NB4 (cell line): Measurements from ENCODE around the gene GPD1L.
"Not testable (repeated sequence)": the region's sequence is repeated elsewhere in the genome, so short reads cannot be mapped to it uniquely, and the experiment has no call there.

Experiments used
- DNase-seq: peaks from one replicate; pipeline ENCODE4 v3.0.0; 2010; ENCODE audit warnings: low read depth
- H3K4me3 ChIP-seq: one replicate; pipeline ENCODE4 v1.5.1; 2011; ENCODE audit warnings: mild to moderate bottlenecking, low read depth, low read length, moderate library complexity
- MYC ChIP-seq: IDR thresholded peaks from 2 replicates; pipeline ENCODE4 v1.6.1; 2011; ENCODE audit warnings: low read depth, low read length
- POLR2A ChIP-seq: IDR thresholded peaks from 2 replicates; pipeline ENCODE4 v1.6.1; 2011; ENCODE audit warnings: mild to moderate bottlenecking; ENCODE audit not compliant: insufficient read length; ENCODE audit errors: extremely low read depth
- TF ChIP-seq, protein P1 (sequence below): IDR thresholded peaks from 2 replicates; pipeline ENCODE4 v1.6.1; 2011; ENCODE audit warnings: low read depth, low read length
- TF ChIP-seq, protein P2 (sequence below): IDR thresholded peaks from one replicate; pipeline ENCODE4 v1.5.1; 2012; ENCODE audit warnings: low read depth, low read length

Gene GPD1L

DNA sequence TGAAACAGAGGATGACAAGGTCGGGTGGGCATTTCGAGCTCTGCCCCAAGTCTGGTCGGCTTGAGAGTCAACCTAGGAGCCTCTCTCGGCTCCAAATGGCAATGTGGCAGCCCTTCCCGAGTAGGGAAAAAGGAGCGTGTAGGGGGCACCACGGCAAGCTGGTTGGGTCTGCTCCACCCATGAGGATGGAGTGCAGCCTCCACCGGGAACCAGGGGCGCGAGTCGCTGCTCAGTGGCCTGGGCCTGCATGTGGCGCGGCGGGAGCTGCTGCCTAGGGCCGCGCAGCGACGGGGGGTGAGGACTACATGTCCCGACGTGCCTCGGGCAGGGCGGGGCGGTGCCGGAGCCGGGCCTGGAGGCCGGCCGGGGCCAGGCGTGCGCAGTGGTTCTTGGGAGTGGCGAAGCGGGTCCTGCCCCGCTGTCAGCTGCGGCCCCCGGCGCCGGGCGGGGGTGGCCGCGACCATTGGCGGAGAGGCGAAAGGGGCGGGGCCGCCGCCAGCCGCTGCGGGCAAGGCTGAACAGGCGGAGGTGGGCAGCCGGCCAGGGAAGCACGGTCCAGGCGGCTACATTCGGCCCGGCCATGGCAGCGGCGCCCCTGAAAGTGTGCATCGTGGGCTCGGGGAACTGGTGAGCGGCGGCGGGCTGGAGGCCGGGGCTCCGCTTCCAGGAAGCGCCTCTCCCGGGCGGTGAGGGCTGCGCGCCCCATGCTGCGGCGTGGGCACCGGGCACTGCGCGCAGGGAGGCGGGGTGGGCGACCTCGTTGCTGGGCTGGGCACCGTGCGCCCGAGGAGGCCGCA, at the start of gene GPD1L:
Gene GPD1L, plus strand, starts transcription at position 489 of the 797 bp plus-strand sequence. Its CDS starts 92 bp downstream, at position 581.
- peak; percentile 95 for DNase-seq
- H3K4me3 ChIP-seq = peak within 1 kb of the TSS; percentile 82
- TF ChIP-seq POLR2A (peak; percentile 68), MYC (peak; percentile 60; the same call in 1 of the 2 replicates)
- TF ChIP-seq, protein P1, sequence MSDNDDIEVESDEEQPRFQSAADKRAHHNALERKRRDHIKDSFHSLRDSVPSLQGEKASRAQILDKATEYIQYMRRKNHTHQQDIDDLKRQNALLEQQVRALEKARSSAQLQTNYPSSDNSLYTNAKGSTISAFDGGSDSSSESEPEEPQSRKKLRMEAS = peak; percentile 48
- TF ChIP-seq, protein P2, sequence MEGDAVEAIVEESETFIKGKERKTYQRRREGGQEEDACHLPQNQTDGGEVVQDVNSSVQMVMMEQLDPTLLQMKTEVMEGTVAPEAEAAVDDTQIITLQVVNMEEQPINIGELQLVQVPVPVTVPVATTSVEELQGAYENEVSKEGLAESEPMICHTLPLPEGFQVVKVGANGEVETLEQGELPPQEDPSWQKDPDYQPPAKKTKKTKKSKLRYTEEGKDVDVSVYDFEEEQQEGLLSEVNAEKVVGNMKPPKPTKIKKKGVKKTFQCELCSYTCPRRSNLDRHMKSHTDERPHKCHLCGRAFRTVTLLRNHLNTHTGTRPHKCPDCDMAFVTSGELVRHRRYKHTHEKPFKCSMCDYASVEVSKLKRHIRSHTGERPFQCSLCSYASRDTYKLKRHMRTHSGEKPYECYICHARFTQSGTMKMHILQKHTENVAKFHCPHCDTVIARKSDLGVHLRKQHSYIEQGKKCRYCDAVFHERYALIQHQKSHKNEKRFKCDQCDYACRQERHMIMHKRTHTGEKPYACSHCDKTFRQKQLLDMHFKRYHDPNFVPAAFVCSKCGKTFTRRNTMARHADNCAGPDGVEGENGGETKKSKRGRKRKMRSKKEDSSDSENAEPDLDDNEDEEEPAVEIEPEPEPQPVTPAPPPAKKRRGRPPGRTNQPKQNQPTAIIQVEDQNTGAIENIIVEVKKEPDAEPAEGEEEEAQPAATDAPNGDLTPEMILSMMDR = no peak

DNA sequence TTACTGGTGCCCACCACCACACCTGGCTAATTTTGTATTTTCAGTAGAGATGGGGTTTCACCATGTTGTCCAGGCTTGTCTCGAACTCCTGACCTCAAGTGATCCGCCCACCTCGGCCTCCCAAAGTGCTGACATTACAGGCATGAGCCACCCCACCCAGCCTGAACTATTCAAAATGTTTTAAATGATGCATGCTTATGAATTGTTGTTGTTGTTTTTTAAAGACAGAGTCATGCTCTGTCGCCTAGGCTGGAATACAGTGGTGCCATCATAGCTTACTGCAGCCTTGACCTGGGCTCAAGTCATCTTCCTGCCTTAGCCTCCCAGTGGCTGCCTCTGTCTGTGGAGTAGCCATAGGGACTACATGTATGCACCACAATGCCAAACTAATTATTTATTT, 48.0 kb upstream of the GPD1L start:
- not testable (repeated sequence) for H3K4me3 ChIP-seq, DNase-seq

DNA sequence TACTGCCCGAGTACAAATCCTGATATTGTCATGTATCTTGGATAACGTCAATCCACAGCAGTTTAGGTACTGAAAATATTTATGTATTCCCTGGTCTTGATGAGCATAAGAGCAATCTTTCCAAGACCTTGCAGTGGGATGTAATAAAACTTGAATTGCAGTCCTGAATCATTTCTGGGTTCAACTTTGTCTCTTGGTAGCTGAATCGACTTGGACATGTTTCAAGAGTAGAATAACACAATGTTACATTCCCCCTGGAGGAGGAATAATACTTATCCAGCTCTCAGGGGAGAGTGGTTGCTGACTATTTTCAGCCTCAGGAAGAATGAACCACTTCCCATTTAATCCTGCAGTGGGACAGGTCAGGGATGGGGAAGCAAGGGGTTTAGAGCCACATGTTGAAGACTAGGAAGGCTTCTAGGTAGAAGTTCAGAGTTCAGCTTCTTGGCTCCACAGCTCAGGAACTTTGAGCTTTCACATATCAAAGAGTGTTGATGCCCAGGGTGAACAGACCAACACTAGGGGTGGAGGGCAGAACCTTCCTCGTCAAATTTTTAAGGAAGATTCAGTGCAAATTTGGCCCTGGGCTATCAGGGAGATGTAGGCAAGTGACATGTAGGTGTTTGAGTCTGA, 43.4 kb upstream of the GPD1L start:
- DNase-seq = no peak
- TF ChIP-seq, protein P1 = no peak
- TF ChIP-seq, protein P2 = no peak
- TF ChIP-seq MYC (no peak), POLR2A (no peak)
- no peak overlapping the region for H3K4me3 ChIP-seq

DNA sequence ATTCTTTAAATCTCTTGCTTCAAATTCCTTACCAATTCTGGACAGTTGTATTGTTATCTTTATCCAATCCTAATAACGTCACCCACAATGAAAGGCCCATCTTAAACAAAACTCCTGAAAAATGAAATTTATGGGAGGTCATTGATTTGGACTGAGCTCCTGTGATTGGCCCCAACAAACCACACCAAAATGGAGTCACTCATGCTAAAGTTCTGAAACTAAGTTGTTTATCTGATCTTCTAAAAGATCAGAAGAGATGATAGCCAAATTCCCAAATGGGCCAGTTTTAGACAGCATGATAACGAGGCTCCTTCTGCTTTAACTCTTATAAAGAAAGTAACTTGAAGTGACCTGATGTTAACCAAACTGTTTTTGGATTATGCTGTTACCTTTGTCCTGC, 39.7 kb upstream of the GPD1L start:
- no peak for DNase-seq
- TF ChIP-seq, protein P2 = no peak
- TF ChIP-seq POLR2A (no peak), MYC (no peak)
- TF ChIP-seq, protein P1 = no peak
- no peak overlapping the region for H3K4me3 ChIP-seq

DNA sequence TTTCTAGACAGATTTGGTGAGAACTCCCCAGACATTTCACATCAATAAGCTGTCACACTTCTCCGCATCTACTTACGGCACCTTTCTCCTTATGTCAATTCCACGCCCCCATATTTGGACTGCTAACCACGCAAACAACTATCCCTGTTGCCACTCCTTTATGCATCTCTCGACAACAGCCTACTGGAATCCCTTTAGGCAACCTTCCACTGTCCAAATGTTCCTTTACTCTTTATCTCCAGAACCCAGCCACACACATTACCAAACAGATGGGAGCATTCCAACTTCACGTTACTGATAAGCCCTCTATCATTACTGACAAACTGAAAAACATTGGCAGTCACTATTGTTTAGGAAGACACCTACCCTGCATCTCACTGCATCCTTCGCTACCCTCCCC, 32.2 kb upstream of the GPD1L start:
- H3K4me3 ChIP-seq, DNase-seq: not testable (repeated sequence)

DNA sequence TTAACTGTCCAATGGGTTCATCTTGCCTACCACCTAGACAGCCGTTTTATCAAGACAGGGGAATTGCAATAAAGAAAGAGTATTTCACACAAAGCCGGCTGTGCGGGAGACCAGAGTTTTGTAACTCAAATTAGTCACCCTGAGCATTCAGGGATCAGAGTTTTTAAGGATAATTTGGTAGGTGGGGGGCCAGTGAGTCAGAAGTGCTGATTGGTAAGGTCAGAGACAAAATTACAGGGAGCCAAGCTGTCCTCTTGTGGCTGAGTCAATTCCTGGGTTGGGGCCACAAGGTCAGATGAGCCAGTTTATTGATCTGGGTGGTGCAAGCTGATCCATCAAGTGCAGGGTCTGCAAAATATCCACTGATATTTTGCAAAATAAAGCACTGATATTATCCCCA, 29.9 kb upstream of the GPD1L start:
- no peak for TF ChIP-seq POLR2A
- TF ChIP-seq, protein P2 = no peak
- no peak for DNase-seq
- no peak overlapping the region for H3K4me3 ChIP-seq
